HG03571 (cell line): ENCODE measurements around the gene JAZF1.

Experiments
- ATAC-seq: cut with Tn5 transposase; IDR thresholded peaks from one replicate; pipeline ENCODE4 v1.9.1; 2021; ENCODE audit not compliant: unreplicated experiment

JAZF1 gene

GRCh38 chr7:28166982-28167715, 13.4 kb downstream of the JAZF1 start:
- ATAC-seq, result no peak

DNA sequence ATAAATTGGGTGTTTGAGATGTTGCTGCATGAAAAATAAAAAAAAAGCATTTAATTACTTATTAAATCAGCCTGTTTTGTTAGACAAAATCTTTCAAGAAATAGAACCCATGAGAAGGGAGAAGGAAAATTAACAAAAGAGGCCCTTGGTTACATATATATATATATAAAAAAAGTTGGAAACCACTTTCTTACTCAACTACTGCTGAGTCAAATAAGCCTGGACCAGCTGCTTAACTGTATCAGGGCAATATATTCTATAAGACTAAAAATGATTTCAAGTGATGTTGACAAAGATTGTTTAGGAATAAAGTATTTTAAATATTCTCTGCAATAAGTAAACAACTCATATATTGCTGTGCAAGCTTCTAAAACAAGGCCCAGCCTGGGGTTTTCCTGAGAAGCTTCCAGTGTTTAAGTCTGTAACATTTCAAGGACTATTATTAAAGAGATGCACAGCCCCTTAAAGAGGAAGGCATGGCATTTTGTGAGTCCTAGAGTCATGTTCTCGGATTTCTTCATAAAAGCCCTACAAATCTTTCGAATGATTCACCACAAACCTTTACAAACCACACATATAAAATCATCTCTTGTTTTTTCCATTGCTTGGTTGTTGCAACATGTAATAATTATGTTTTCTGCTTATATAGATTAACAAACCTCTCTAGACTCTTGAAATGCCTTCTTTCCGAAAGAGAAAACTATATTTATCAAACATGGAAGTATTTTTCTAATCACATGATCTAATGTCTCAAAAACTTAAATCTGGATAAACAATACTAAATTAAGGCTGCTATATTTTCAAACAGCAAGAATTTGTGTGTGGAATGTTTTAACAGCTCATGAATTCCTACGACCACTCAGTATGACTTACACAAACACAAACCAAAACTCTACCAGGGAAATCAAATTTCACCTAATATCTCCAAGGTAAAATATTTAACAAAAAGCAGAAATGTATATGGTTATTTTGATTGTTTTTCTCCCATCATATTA, 14.3 kb downstream of the JAZF1 start:
- ATAC-seq, result no peak

GRCh38 chr7:28165261-28165660, 15.3 kb downstream of the JAZF1 start:
- no peak for ATAC-seq

GRCh38 chr7:28163949-28164348, 16.6 kb downstream of the JAZF1 start:
- no peak for ATAC-seq

- ATAC-seq, result no peak
These were observed 19.3 kb downstream of the JAZF1 start for GRCh38 chr7:28161331-28161730.

DNA sequence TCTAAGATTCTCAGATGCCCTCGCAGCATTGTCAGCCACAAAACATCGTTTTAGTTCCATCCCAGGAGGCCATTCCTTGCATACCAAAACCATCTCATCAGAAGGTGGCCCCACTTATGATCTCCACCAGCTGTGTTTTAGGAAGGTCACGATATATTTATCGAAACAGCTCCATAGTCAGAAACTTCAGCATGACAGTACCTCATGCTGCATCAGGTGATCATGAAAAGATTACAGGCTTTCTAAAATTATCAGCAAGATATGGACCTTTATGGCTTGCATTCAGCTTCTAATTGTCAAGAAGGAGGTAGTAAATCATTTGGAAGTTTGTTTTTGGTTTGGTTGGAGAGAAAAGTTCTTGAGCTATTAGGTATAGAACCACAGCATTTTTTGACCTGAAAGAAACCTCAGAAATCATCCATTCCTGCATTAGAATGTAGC, 20.0 kb downstream of the JAZF1 start:
- ATAC-seq, result no peak

- no peak for ATAC-seq
These were observed 22.7 kb downstream of the JAZF1 start for GRCh38 chr7:28157831-28158416.

- no peak for ATAC-seq
These were observed 23.4 kb downstream of the JAZF1 start for GRCh38 chr7:28157076-28157745.

DNA sequence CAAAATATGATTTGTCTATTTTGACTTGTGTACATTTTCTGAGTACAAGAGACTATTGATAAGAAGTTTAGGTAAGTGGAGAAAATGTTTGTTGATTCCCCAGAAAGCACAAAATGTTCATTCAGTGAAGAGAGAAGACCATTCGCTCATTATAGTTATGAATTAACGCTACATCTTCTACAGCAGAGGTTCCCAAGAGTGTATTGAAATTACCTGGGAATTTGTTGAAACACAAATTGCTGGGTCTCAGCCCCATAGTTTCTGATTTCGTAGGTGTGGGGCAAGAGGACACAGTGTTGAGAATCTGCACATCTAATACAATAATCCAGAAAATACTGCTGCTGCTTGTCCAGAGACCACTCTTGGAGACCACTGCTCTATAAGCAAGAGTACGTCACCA, 24.2 kb downstream of the JAZF1 start:
- ATAC-seq, result no peak

DNA sequence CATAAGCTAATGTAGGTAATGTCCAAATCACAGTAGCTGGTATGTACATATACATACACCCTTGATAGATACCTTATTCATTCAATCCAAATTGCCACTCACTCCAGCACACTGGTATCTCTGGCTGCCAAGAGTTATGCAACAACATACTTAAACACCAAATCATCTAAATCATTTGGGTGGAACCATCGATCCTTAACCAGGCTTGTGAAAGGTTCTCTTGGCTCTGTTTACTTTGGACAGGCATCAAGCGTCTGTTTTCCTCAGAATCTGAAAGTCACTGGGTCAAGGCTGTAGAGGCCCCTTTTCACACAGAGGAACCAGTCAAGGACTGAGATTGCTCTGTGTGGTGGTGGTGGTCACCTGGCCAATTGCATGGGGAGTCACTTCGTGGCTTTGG, 24.6 kb downstream of the JAZF1 start:
- no peak for ATAC-seq

GRCh38 chr7:28155019-28155660, 25.5 kb downstream of the JAZF1 start:
- peak; percentile 69 for ATAC-seq

DNA sequence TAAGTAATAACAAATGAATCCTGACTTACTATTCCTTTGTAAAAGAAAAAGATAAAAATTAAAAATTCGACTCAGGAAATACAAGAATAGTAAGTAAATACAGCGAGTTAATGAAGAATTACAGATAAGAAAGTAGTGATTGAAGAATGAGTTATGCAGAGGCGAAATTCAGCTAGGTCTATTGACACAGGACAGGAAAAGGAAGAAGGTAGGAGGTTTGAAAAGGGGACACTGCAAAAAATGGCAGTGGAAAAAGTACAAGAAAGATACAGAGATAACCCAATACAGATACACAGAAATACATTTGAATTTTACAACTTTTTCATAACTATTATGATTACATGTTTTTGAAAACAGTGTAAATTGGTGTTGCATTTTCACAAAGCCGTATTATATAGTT, 28.0 kb downstream of the JAZF1 start:
- ATAC-seq, result no peak

- no peak for ATAC-seq
These were observed 28.6 kb downstream of the JAZF1 start for GRCh38 chr7:28151965-28152364.

- ATAC-seq, result no peak
These were observed 31.1 kb downstream of the JAZF1 start for GRCh38 chr7:28149291-28150101.

GRCh38 chr7:28145931-28146330, 34.7 kb downstream of the JAZF1 start:
- ATAC-seq, result no peak

GRCh38 chr7:28145090-28145626, 35.4 kb downstream of the JAZF1 start:
- no peak for ATAC-seq

- no peak for ATAC-seq
These were observed 36.3 kb downstream of the JAZF1 start for GRCh38 chr7:28144266-28144665.

- ATAC-seq, result no peak
These were observed 37.9 kb downstream of the JAZF1 start for GRCh38 chr7:28142650-28143049.

DNA sequence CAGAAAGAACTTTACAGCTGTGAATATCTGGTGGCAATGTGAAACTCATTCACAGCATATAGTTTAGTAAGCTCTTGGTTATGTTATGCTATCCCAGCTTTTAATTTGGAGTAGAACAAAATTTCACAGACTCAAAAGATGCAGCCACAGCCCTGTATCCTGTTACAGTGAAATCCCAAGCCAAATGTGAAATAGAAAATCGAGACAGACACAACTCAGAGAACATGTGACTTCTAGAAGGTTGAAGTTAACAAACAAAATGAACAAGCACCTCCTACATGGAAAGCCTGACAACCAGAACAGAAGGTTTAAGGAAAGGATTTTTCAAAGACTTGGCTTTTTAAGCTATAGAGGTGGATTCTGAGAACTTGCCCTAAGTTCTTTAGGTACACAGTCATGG, 39.6 kb downstream of the JAZF1 start:
- no peak for ATAC-seq
